Activated CD4-positive, alpha-beta T cell treated with anti-CD3 and anti-CD28 coated beads for 24 hours (primary cell): ENCODE data around the gene HYI.

ENCODE experiments used
- DNase-seq, 2 donors: peaks; one replicate each; pipeline ENCODE4 v3.0.0-alpha.2; 2020; ENCODE audit warnings: low read depth in 2 of 2

Gene HYI

DNA sequence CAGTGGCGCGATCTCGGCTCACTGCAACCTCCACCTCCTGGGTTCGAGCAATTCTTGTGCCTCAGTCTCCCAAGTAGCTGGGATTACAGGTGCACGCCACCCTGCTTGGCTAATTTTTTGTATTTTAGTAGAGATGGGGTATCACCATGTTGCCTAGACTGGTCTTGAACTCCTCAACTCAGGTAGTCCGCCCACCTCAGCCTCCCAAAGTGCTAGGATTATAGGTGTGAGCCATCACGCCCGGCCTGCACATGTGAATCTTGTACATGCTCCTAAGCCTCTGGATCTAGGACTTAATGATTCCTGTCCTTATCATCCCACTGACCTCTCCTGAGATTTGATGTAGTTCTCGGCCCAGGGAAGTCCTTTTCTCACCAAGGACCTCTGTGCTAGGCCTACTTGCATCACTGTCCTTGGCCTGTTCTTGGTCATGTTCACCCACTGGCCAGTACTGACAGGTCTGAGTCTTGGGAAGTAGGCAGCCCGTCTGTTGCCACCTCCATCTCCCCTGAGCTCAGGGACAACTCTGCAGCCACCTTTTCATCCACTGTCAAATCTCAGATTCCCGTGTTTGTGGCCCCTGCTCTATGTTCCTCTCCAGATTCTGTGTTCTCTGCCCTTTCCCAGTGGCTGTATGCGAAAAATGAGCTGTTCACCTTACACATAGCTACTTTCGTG lies 9.4 kb downstream of the HYI start:
- DNase-seq: no peak

DNA sequence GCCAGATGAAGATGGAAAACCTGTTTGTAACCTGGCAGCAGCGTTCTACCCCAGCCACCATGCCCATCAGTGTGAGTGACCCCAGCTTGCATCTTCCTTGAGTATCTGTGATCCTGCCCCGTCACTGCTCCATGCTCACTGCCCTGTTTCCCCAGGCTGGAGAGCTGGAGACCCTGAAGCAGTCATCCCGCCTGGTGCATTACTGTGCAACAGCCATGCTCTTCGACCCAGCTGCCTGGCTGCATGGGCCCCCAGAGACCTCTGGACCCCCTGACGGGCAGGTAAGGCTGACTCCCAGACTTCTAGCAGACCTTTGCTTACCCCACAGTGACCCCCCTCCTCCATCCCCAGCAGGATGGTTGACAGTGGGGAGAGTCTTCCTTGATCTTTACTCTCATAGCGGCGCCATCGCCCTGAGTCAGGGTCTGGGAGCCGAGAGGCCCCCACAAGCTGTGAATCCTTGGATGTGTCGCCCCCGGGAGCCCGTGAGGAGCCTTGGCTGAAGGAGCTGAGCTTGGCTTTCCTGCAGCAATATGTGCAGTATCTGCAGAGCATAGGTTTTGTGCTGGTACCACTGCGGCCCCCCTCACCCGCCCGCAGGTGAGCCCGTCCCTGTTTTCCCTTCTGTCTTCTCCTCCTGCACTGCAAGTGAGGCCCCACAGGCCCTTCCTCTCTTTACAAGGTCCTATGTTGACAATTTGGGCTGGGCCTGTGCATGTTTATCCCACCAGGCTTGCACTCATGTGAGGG lies 10.4 kb downstream of the HYI start:
- no peak for DNase-seq

DNA sequence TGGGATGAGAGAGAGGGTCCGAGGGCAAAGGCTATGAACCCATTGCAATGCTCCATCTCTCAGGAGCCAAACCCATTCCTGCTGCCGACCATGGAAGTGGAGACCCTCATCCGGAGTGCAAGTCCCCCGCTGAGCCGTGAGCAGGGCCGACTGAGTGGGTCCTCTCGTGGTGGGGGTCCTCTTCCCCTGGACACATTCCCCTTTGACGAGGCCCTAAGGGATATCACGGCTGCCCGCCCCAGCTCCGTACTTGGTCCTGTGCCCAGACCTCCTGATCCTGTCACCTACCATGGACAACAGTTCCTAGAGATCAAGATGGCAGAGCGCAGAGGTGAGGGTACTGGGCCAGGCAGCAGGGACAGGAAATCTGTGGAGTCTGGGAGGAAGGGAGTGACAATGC lies 11.0 kb downstream of the HYI start:
- no peak for DNase-seq

DNA sequence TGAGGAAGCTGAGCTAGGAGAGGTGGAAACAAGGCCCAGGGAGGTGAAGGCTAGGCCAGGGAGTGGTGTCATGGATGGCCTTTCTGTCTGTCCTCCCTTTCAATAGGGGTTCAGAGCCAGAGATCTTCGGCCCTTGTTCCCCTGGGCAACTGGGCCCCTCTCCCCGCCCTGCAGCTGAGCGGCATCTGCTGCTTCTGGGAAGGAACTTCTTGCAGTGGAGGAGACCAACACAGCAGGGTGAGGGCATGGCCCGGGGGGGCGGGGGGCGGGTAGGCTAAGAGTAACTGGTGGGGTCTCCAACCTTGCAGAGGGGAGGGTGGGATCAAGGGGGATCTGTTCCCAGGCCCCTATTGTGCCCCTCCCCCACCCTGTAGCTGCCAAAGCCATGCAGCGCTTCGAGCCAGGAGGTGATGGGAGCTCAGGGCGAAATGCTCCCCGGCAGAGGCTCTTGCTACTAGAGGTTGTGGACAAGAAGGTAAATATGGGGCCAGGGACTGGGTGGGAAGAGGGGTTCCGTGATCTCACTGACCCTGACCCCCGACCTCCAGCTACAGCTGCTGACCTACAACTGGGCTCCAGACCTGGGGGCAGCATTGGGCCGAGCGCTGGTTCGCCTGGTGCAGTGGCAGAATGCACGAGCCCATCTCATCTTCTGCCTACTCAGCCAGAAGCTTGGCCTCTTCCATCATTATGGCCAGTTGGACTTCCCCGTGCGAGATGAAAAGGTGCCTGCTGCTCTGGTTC lies 11.7 kb downstream of the HYI start:
- no peak for DNase-seq

DNA sequence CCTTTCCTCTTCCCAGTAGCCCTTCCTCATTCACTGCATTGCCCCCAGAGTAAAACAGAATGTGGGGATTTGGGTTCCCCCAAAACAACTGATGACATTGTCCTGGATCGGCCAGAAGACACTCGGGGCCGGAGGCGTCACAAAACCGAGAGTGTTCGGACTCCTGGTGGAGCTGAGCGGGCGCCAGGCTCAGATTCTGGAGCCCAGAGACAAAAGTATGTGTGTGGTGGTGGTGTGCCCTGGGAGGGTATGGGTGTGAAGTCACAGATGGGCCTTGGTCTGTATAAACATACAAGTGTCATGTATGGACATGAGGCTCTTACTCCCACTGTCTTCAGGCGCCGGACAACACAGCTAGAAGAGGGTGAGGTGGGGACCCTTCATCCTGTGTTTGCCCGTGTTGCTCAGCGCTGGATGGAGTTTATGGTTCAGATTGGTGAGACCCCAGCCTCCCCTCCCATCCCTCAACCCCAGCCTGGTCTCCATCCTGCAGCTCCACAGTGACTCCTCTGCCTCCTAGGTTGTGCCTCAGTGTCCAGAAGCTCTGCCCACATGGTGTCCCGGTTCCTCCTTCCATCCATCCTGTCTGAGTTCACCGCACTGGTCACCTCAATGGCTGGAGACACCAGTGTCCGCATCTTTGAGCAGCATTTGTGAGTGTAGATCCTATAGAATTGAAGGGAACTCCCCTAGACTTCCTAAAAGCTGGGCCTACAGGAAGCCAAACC lies 12.4 kb downstream of the HYI start:
- DNase-seq: no peak

DNA sequence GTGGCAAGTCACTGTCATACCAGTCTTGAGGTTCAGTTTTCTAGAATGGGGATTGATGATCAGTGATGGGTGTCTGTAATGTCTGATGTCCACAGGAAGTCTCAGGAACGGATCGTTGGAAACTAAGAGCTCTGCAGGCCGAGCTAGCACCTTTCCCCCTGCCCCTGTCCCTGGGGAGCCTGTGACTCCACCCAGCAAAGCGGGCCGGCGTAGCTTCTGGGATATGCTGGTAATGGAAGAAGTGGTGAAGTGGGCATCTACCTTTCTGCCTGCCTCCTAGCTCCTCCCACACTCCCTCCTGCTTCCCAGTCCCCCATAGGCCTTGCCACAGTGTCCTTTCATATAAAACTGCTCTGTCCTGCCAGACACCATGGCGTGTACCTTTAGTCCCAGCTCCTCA lies 13.4 kb downstream of the HYI start:
- no peak for DNase-seq

DNA sequence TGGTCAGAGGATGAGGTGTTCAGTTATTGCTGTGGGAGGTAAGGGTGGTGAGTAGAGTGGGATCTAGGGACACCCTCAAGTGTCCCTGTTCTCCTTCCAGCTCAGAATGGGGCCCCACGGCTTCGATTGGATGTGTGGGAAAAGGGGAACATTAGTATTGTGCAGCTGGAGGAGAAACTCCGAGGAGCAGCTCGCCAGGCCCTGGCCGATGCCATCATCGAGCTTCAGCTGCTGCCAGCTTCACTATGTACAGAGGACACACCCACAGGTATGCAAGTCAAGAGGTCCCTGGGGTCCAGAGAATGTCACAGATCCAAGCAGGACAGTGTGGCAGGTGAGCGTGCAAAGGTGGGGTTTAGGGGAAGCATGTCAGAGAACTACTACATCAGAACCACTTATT lies 13.9 kb downstream of the HYI start:
- no peak for DNase-seq

DNA sequence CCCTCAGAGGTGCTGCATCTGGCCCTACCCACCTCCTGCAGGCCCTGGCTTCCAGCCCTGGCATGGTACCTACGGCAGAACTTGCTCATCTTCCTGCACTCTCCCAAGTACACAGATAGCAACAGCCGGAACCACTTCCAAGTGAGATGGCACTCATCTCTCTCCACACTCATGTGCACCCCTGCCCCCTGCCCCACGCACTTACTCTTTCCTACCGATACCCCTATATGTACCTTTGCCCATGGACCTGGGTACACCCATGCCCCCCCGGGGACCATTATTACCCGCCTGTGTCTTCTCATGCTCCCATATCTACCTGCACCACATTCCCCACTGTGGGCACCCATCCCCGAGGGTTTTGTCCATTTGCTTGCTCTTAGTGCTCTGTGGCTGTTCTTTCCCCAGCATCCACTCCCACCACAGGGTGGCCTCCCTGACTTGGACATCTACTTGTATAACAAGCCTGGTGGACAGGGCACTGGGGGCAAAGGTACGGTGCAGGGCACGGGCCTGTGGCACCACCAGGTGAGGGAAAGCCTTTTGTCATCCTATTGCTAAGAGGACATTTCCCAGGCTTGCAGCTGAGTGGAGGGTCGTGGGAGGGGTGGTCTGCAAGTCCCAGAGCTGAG lies 14.7 kb downstream of the HYI start:
- DNase-seq: no peak

DNA sequence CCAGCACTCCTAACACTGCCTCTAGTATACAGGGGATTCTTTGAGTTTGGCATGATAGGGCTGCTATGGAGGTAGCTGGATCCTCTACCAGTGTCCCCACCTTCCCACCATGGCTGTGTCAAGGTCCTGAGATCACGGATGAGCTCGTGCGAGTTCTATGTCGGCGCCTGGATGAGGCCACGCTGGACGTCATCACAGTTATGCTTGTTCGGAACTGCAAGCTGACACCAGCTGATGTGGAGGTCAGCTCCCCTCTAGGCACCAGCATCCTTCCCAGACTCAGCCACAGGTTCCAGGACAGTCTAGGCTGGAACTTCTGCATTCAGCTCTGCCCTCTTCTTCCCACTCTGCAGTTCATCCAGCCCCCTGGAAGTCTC lies 15.2 kb downstream of the HYI start:
- DNase-seq: no peak

DNA sequence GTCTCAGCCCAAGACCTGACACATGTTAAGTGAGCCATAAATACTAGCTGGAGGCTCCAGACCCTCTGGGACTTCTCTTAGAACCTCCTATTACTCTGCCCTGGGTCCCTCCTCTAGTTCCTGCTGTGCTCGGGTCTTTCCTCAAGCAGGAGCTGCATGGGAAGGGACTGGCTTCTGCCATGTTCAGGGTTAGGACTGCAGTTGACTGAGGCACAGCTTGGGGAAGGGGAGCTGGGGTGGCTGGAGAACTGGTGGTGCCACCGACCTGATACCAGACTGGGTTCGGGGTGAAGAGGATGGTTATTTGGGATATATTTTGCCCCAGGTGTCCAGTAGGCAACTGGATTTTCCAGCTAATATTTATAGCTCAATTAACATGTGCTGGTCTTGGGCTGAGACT lies 15.7 kb downstream of the HYI start:
- DNase-seq: no peak

DNA sequence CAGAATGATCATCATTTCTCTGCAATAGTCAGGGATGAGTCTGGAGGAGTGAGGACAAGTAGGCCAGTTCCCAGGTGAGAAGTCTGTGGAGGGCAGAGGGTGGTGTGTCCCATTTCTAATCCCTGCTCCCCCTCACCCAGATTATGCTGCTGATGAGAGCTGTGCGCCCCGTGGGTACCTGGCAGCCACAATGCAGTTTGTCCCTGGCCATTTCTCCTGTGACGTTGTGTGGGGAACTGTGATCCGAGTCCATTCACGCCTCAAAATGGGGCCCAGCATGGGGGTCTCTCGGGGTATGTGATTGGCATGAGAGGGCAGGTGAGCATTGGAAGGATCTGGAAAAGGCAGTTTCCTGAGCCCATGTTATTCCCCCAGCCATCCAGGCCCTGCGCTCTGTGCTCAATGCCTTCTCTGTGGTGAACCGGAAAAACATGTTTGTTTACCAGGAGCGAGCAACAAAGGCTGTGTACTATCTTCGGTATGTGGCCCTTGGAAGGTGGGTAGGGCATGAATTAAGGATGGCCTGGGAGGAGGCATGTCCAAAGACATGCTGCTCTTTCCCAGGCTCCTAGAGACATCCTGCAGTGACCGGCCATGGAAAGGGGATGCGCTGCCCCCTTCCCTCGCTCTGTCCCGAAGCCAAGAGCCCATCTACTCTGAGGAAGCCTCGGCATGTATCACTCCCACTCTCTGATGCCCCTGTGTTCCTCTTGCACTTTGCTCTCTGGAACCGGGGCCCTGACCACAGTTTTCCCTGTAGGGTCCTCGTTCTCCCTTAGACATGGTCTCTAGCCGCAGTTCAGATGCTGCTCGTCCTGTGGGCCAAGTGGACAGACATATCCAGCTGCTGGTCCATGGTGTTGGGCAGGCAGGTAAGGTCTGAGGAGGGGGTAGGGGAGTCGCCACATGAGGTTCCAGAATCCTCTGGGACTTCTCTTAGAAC lies 16.4 kb downstream of the HYI start:
- DNase-seq: no peak

DNA sequence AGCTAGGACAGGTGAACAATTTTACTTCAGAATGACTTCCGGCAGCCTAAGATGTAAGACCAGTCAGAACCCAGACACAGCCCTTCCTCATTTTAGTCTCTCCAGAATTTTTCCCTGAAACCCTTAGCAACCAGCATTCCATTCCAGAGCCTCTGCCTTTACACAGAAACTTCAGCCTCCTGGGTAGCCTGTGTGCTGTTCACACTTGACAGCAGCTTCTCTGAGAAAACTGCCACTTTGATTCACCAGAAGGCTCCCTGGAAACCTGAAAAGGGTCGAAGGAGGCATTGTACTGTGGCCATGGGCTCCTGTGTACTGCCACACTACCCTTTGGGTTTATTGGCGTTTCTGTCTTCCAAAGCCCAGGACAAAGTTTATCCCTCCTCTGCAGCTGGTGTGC lies 17.4 kb downstream of the HYI start:
- DNase-seq: no peak

DNA sequence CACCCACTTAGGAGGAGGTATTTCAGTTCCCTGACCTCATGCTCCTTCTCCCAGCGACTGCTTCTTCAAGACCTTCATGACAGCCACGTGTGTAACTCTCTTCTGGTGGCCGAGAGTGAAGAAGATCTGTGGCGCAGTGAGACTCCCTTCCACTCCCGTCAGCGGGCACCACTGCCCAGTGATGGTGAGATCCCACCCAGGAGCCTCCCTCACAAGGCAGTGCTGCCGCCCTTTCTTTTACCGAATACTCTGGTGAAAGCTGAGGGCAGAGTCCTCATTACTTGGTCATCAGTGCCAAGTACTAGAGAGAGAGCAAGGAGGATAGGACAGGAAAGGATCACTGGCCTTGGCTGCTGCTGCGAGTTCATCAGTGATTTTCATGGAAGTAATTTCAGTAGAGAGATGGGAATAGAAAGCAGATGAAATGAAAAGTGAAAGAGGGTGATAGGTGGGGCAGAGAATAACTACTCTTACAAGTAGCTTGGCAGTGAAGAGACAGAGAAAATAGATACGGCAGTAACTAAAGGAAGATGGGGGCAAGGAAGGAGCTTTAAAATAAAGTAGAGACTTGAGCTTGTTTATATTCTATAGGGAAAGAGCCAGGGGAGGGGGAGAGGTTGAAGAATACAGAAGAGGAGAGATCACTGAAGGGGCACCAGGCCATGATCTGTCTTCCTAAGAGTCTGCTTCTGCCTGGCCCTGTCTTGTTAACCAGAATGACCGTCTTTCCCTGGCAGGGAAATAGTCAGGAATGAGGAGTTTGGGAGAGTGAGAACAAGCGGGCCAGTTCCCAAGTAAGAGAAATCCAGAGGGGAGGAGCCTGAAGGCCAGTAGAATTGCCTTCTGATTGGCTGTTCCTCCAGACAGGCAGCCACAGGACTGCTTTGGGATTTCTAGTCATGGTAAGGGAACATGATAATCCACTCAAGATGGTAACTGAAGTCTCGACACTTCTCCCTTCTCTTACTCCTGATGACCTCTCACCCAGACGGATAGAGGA lies 18.3 kb downstream of the HYI start:
- DNase-seq: no peak

DNA sequence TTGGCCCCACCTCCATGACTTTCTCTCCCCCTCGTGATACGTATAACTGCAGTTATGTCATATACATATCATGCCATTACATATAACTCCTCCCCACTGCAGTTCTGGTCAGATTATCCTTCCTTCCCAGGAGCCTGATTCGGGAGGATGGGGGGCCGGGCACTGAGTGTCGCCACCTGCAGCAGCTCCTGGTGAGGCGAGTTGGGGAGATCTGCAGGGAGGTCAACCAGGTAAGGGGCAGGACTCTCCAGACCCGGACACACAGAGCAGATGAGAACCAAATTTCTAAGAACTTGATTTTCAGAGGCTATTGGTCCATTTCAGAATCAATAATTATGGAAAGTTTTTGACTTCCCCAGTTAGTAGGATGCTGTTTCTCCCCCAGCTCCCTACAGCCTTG lies 19.5 kb downstream of the HYI start:
- no peak for DNase-seq

DNA sequence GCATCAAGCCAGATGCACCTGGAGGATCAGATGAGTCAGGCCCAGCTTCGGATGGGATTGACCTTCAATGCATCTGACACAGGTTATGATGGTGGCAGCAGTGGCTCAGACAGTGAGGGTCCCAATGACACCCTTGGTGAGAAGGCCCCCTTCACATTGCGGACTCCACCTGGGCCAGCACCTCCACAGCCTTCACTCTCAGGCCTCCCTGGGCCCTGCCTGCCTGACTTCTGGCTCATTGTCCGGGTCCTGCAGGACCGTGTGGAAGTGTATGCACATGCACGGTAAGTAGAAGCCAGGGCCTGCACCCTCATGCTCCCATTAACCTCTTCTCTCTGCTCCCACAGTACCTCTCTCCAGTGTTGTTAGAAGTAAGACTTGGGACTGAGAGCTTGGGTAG lies 20.8 kb downstream of the HYI start:
- DNase-seq: no peak

DNA sequence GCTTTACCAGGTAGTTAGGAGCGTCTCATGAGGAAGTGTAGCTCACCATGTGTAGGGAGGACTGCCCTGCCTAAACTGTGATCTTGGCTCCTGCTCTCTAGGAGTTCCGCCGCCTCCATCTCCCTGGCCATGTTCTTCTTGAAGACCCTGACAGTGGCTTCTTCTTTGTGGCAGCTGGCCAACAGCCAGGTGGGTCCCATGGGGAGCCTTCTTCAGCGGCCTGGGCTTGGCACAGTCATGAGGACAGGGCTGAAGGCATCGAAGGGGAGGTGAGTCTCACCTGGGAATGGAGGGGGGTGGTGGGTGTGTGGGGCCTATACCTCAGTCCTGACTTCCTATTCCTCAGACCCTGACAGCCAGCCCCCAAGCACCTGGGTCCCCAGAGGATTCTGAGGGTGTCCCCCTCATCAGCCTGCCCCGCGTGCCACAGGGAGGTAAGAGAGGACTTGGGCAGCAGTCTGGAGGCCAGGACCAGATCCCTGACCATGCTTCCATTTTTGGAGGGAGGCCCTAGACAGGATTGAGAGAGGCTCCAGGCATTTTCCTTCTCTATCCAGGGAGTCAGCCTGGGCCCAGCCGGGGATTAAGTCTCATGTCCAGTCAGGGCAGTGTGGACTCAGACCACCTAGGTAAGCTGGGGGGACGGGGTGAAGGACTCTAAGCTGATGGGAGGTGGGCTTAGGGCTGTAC lies 21.4 kb downstream of the HYI start:
- DNase-seq: no peak

DNA sequence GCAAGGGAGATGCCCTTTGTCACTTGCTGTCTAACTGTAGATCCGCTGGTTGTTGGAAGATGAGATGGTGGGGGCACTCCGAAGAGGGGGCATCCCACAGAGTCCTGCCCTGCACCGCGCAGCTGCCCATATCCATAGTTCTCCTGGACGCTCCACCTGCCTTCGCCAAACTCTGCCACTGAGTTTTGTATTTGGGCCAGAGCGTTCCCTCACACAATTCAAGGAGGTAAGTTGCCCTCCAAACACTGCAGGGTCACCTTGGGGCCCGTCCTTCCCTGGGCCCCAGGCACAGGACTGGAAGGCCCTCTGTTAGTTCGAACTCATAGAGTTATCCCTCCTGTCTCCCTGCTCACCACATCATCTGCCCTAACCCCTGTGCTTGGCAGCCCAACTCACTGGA lies 22.1 kb downstream of the HYI start:
- no peak for DNase-seq

DNA sequence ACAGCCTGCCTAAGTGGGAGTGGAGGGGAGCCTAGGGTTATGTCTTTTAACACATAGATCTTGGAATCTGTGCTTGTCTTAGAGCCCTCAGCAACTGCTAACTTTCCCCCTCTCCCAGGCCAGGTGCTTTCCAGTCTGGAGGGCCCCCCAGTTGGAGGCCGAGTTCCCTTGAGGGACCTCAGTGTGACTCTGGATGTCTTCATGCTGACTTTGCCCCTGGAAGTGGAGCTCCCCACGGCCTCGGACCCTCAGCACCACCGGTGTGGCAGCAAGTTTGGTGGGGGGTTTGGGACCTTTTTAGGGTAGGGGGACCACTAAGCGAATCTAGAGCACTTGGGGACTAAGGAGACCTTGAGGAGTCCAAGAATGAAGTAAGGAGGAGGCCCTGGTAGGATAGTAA lies 22.9 kb downstream of the HYI start:
- DNase-seq: no peak

DNA sequence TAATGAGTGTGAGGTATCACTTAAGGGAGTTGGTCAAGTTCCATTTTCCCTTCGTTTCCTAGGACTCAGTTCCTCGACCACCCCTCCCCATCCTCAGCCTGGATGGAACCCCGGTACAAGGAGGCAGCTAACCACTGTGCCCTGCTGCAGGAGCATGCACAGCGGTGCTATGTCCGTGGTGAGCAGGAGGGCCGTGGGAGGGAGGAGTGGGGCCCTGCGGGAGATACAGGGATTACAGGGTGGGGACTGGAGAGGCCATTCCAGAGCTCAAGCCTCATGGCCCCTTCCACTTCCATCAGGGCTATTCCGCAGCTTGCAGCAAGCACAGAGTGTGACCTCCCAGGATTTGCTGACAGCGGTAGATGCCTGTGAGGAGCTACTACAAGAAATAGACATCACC lies 25.8 kb downstream of the HYI start:
- DNase-seq: no peak
